Activated naive CD8-positive, alpha-beta T cell treated with anti-CD3 and anti-CD28 coated beads, Interleukin-2, amount 50 U/mL, for 24 hours (primary cell): ENCODE data around the gene DLGAP1.

Source experiments
- ATAC-seq: fragments of 150-1000 bp; cut with Tn5 transposase; one replicate; pipeline ENCODE4 v1.10.0; 2021
- DNase-seq: peaks from one replicate; pipeline ENCODE4 v3.0.0; 2021
- H3K27ac Mint-ChIP-seq: one replicate; pipeline ENCODE4 v1.8.0; 2021; ENCODE audit warnings: mild to moderate bottlenecking, mixed read lengths
- H3K27me3 Mint-ChIP-seq: one replicate; pipeline ENCODE4 v1.8.0; 2021; ENCODE audit warnings: mixed read lengths
- H3K36me3 Mint-ChIP-seq: one replicate; pipeline ENCODE4 v1.8.0; 2021; ENCODE audit warnings: low read depth, mixed read lengths
- H3K4me1 Mint-ChIP-seq: one replicate; pipeline ENCODE4 v1.8.0; 2021; ENCODE audit warnings: mixed read lengths
- H3K4me3 Mint-ChIP-seq: one replicate; pipeline ENCODE4 v1.8.0; 2021; ENCODE audit warnings: mild to moderate bottlenecking, moderate library complexity, mixed read lengths
- H3K9me3 Mint-ChIP-seq: one replicate; pipeline ENCODE4 v1.8.0; 2021; ENCODE audit warnings: mixed read lengths

DLGAP1 gene

DNA sequence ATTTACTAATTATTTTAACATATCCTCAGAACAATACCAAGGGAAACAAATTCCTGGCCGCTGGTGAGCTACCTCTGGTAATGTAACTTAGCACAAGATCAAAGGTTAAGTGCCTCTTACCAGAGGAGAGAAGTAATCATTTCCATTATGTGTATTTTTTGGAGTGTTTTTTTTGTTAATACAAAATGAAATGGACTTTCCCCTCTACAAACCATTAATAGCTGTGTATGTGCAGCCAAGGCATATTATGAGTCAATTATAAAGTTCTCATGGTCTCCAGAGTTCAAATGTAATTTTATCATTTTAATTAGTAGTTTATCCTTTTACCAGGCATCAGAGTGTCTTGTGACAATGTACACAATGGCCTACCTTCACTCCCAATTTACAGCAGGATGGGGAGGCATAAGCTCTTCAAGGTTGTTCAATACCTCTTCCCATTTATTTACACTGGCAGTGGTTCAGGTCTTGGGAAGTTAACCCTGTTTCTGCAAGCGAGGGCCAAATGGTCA lies 762.9 kb downstream of the DLGAP1 start:
- H3K9me3 Mint-ChIP-seq, result no peaks in the 10 kb centered on the region
- H3K4me1 Mint-ChIP-seq, result no peaks in the 10 kb centered on the region
- DNase-seq (no peak), ATAC-seq (no peak)
- H3K27ac Mint-ChIP-seq, result no peak overlapping the region
- no peaks in the 10 kb centered on the region for H3K36me3 Mint-ChIP-seq
- no peak overlapping the region for H3K4me3 Mint-ChIP-seq
- peaks cover 2% of the 10 kb centered on the region for H3K27me3 Mint-ChIP-seq

DNA sequence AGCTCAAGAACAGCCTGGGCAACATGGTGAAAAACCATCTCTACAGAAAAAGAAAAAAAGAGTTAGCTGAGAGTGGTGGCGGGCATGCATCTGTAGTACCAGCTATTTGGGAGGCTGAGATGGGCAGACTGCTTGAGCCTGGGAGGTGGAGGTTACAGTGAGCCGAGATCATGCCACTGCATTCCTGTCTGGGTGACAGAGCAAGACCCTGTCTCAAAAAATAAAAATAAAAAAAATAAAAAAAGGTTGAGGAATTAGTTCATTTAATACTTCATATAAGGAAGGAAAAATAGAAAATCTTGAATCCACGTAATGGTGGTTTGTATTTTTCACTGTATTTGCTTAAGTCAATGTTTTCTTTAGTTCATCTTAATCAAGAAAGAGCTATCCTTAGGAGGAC lies 763.4 kb downstream of the DLGAP1 start:
- Mint-ChIP-seq H3K27me3 (peaks cover 2% of the 10 kb centered on the region), H3K9me3 (no peaks in the 10 kb centered on the region), H3K4me3 (no peak overlapping the region), H3K36me3 (no peaks in the 10 kb centered on the region), H3K4me1 (no peaks in the 10 kb centered on the region), H3K27ac (no peak overlapping the region)
- no peak for DNase-seq
- ATAC-seq, result no peak

DNA sequence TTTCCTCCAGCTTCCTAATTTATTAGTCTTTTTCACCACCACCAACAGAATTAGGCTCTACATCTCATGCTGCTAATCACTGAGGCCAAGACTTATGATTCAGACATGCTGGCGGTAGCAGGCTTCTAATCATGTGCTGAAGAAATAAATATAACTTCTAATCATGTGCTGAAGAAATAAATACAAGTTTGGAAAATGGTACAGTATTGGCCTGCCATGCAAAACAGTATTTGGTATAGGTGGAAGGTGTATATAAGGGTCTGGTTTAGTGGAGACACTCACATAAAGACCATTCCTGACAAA lies 764.4 kb downstream of the DLGAP1 start:
- Mint-ChIP-seq H3K9me3 (no peaks in the 10 kb centered on the region), H3K4me1 (no peaks in the 10 kb centered on the region), H3K27ac (no peak overlapping the region), H3K4me3 (no peak overlapping the region), H3K27me3 (peaks cover 2% of the 10 kb centered on the region), H3K36me3 (no peaks in the 10 kb centered on the region)
- DNase-seq, result no peak
- no peak for ATAC-seq

DNA sequence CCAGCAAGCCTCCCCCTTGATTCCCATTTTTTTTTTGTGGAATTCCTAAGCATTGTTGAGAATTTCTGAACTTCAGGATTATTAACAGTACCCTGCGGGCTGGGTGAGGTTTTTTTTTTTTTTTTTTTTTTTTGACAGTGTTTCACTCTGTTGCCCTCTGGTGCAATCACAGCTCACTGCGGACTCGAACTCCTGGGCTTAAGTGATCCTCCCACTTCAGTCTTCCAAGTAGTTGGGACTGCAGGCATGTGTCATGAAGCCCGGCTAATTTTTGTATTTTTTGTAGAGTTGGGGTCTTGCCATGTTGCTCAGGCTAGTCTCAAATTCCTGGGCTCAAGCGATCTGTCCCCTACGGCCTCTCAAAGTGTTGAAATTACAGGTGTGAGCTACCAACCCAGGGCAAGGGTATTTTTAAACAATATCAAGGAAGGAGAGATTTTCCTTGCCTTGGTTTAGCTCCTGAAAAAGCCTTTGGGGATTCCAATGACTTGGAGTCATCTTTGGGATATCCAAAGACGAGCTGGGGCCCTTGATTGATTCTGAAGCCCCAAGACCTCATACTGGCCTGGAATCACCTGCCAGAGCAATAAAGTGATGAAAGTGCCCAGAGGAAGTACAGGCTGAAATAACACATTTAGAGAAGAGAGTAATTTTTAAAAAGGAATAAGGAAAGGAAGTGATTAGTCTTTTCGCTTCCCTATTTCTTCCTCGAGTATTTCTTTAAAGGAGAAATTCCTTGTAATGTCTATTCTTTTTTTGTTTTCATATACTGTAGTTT lies 764.9 kb downstream of the DLGAP1 start:
- H3K9me3 Mint-ChIP-seq, result no peaks in the 10 kb centered on the region
- no peak for DNase-seq
- no peaks in the 10 kb centered on the region for H3K4me1 Mint-ChIP-seq
- no peak overlapping the region for H3K4me3 Mint-ChIP-seq
- no peak for ATAC-seq
- H3K27me3 Mint-ChIP-seq, result peaks cover 2% of the 10 kb centered on the region
- no peaks in the 10 kb centered on the region for H3K36me3 Mint-ChIP-seq
- H3K27ac Mint-ChIP-seq, result no peak overlapping the region

DNA sequence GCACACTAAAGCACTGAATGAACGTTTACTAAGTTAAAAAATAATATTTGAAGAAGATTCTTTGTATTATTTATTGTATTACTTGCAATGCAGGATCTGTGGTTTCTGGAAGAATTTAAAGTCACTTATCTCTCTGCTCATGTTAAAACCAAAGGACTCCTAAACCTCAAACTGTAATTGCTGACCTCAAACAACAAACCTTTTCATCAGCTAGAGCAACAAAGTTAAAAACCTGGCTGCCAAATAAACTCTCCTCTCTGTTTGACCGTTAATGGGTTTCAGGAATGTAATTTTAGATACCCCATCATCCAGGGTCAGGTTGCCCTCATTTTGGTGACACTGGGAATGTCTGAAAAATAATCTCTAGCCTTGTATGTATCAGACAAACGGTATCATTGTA lies 766.0 kb downstream of the DLGAP1 start:
- H3K27ac Mint-ChIP-seq, result no peak overlapping the region
- no peak overlapping the region for H3K4me3 Mint-ChIP-seq
- DNase-seq (no peak), ATAC-seq (no peak)
- H3K9me3 Mint-ChIP-seq, result no peaks in the 10 kb centered on the region
- H3K27me3 Mint-ChIP-seq, result no peaks in the 10 kb centered on the region
- H3K4me1 Mint-ChIP-seq, result no peaks in the 10 kb centered on the region
- H3K36me3 Mint-ChIP-seq, result no peaks in the 10 kb centered on the region

DNA sequence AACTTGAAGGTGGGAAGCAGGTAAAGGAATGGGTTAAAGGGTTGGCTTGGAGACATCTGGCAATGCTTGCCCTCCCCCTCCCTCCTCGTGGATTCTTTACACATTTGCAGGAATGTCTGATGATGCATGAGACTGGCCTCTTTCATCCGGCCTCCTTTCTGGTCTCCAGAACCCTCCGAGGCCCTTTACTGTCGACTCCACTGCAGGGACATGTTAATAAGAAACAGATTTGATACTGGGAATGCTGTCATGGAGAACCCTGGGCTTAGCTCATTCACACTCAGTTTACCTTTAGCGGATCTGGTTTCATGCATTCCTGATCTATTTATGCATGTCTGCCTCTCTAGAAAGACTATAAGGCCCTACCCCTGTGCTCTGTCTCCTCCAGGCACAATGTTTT lies 766.4 kb downstream of the DLGAP1 start:
- ATAC-seq (no peak), DNase-seq (no peak)
- H3K9me3 Mint-ChIP-seq, result no peaks in the 10 kb centered on the region
- H3K4me1 Mint-ChIP-seq, result no peaks in the 10 kb centered on the region
- no peaks in the 10 kb centered on the region for H3K36me3 Mint-ChIP-seq
- no peak overlapping the region for H3K4me3 Mint-ChIP-seq
- no peak overlapping the region for H3K27ac Mint-ChIP-seq
- no peaks in the 10 kb centered on the region for H3K27me3 Mint-ChIP-seq

DNA sequence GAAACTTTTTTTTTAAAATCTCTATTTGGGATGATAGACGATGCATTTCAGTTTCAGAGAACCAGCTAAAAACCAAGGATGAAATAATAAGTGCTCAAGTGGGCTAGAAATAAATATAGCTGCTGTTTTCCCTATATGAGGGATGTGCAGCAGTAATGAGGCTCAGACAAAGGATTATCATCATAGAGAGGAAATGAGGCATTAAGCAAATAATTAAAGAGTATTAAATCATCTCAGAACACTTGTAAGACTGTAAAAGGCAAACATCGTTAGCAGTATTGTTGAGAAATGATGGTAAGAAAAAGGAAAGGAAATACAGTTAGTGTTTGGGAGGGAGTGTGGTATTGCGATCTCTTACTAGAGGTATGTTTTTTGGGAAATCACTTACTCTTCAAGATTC lies 771.6 kb downstream of the DLGAP1 start:
- peaks cover 6% of the 10 kb centered on the region for H3K9me3 Mint-ChIP-seq
- H3K36me3 Mint-ChIP-seq, result peaks cover 2% of the 10 kb centered on the region
- DNase-seq (no peak), ATAC-seq (no peak)
- no peak overlapping the region for H3K4me3 Mint-ChIP-seq
- H3K27me3 Mint-ChIP-seq, result peaks cover 2% of the 10 kb centered on the region
- H3K27ac Mint-ChIP-seq, result no peak overlapping the region
- no peaks in the 10 kb centered on the region for H3K4me1 Mint-ChIP-seq

DNA sequence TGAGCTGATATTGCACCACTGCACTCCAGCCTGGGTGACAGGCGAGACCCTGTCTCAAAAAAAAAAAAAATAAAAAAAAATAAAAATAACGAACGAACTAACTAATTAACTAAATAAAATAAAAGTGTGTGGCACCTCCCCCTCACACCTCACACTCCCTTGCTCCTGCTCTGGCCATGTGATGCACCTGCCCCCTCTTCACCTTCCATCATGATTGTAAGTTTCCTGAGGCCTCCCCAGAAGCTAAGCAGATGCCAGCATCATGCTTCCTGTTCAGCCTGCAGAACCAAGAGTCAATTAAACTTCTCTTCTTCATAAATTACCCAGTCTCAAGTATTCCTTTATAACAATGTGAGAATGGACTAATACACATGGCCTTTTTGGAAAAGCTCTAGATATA lies 773.0 kb downstream of the DLGAP1 start:
- no peak overlapping the region for H3K27ac Mint-ChIP-seq
- peaks cover 5% of the 10 kb centered on the region for H3K27me3 Mint-ChIP-seq
- no peak for ATAC-seq
- H3K4me3 Mint-ChIP-seq, result no peak overlapping the region
- peaks cover 2% of the 10 kb centered on the region for H3K36me3 Mint-ChIP-seq
- H3K9me3 Mint-ChIP-seq, result peaks cover 6% of the 10 kb centered on the region
- DNase-seq, result no peak
- H3K4me1 Mint-ChIP-seq, result no peaks in the 10 kb centered on the region

DNA sequence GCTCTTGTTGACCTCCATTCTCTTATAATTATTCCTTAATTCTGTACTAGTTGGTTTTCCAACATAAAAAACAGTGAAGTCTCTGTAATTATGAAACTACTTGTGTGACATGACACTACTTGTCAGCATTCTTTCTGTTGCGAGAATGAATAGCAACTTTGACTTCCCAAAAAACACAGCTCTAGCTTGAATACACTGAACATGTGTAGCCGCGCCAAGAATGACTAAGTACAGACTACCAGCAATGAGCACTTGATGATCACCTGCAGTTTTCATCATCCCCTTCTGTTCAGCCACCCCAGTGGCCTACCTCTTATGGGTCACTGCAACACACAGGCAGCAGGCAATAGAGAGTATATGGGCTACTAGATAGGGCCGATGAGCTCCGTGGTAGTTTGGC lies 775.9 kb downstream of the DLGAP1 start:
- H3K4me1 Mint-ChIP-seq, result no peaks in the 10 kb centered on the region
- no peak for DNase-seq
- H3K27ac Mint-ChIP-seq, result no peak overlapping the region
- H3K36me3 Mint-ChIP-seq, result peaks cover 2% of the 10 kb centered on the region
- H3K9me3 Mint-ChIP-seq, result peaks cover 6% of the 10 kb centered on the region
- peaks cover 10% of the 10 kb centered on the region for H3K27me3 Mint-ChIP-seq
- no peak for ATAC-seq
- no peak overlapping the region for H3K4me3 Mint-ChIP-seq

DNA sequence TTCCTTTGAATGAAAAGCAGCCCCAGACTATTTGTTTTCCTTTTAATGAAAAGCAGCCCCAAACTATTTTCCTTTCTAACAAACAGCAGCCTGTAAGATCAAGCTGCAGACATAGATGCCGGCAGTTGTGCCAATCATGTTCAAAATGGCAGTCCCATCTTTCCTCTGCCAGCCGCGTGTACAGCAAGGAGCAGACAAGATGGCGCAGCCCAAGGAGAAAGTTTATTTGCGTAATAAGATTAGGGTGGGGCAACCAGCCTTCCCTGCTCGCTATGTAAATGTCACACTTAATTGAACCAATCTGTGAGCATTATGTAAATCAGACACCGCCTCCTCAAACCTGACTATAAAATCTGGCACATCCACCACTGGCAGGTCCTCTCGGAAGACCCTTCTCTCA lies 779.1 kb downstream of the DLGAP1 start:
- no peaks in the 10 kb centered on the region for H3K36me3 Mint-ChIP-seq
- no peak overlapping the region for H3K4me3 Mint-ChIP-seq
- DNase-seq, result no peak
- no peaks in the 10 kb centered on the region for H3K9me3 Mint-ChIP-seq
- H3K27me3 Mint-ChIP-seq, result peaks cover 15% of the 10 kb centered on the region
- no peak overlapping the region for H3K27ac Mint-ChIP-seq
- H3K4me1 Mint-ChIP-seq, result no peaks in the 10 kb centered on the region
- no peak for ATAC-seq

DNA sequence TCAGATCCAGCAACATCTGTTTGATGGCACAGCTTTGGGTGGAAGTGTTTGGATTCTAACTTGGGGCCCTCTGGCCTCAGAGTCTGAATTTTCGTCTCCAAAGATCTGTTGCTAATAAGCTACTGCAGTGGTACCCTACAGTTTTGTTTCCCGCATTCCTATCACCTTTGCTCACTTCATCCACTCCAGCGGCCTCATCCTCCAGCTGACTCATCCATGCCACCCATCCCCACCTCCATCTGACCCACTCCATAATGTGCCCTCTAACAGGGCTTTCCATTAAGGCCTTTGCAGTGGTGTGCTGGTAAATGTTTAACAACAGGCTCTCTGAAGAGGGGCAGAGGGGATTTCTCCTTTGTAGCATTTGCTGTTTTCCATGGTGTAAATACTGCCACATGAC lies 779.7 kb downstream of the DLGAP1 start:
- Mint-ChIP-seq H3K27me3 (peaks cover 15% of the 10 kb centered on the region), H3K27ac (no peak overlapping the region), H3K36me3 (no peaks in the 10 kb centered on the region), H3K4me1 (no peaks in the 10 kb centered on the region), H3K4me3 (no peak overlapping the region), H3K9me3 (no peaks in the 10 kb centered on the region)
- DNase-seq (no peak), ATAC-seq (no peak)

DNA sequence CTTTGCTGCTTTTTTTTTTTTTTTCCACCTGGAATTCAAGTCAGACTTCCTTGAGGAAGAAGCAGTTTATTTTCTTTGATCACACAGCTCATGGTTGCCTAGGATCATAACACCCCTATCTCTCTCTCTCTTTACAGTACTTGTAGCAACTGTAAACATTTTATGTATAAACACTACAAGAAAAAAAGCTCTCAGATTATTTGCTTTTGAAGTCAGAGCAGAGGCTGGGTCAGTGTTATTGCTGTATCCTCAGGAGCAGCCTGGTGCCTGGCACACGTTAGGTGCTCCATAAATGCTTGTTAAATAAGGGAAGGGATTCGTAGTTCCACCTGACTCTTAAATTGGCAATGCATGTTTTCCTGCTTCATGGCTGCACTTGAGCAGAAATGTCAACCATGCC lies 783.9 kb downstream of the DLGAP1 start:
- peaks cover 7% of the 10 kb centered on the region for H3K27me3 Mint-ChIP-seq
- DNase-seq (no peak), ATAC-seq (no peak)
- H3K9me3 Mint-ChIP-seq, result no peaks in the 10 kb centered on the region
- H3K36me3 Mint-ChIP-seq, result no peaks in the 10 kb centered on the region
- no peak overlapping the region for H3K4me3 Mint-ChIP-seq
- H3K27ac Mint-ChIP-seq, result no peak overlapping the region
- peaks cover 1% of the 10 kb centered on the region for H3K4me1 Mint-ChIP-seq

DNA sequence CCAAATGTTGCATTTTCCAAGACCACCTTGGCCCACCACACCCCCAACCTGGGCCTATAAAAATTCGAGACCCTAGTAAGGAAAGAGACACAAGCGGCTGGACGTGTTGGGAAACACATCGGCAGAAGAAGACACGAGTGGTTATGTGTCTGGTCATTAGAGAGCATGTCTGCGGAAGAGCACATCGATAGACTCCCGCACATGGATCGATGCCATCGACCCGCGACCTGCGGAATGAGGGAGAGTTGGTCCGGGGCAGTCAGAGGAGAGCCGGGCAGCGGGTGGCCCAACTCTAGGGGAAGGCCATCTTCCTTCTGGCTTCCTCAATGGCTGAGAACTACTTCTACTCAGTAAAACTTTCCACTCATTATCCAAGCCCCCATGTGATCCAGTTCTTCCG lies 785.7 kb downstream of the DLGAP1 start:
- DNase-seq (no peak), ATAC-seq (no peak)
- peaks cover 18% of the 10 kb centered on the region for H3K4me1 Mint-ChIP-seq
- H3K9me3 Mint-ChIP-seq, result no peaks in the 10 kb centered on the region
- peaks cover 6% of the 10 kb centered on the region for H3K27me3 Mint-ChIP-seq
- no peaks in the 10 kb centered on the region for H3K36me3 Mint-ChIP-seq
- H3K27ac Mint-ChIP-seq, result no peak overlapping the region
- no peak overlapping the region for H3K4me3 Mint-ChIP-seq

DNA sequence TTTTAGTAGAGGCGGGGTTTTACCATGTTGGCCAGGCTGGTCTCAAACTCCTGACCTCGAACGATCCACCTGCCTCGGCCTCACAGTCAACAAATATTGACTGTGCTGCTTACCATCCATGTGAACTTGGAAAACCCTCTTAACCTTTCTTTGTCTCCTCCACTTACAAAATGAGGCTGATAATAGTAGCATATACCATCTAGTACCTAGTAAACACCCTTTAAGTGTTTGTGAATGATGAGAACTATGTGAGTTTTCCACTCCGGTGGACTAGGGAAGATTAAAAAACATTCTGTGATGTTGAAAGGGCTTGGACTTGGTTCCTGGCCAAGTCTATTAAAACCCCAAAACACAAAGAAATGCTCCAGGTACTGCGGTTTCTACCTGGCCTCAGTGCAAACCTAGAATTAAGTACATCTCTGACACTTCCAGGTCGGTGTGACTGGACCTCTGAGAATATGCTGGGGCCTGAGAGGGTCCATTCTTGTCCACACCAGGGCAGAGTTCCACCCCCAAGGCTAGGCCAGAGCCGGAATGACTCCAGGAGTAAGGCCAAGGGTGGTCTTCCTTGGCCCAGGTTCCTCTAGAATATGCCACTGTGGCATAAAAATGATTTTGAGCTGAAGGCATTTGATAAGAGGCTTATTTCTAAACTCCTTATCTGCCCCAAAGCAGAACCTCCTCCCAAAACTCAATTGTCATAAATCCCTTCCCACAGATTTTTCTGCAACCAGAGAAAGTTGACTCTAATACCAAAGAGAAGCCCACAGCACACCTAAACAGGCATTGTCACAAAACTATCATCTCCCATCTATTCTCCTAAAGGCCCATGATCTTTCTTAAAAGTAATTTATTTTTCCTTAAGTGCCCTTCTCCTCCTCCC lies 787.6 kb downstream of the DLGAP1 start:
- H3K9me3 Mint-ChIP-seq, result no peaks in the 10 kb centered on the region
- no peak overlapping the region for H3K4me3 Mint-ChIP-seq
- no peaks in the 10 kb centered on the region for H3K36me3 Mint-ChIP-seq
- DNase-seq, result no peak
- ATAC-seq, result no peak
- no peak overlapping the region for H3K27ac Mint-ChIP-seq
- H3K4me1 Mint-ChIP-seq, result peaks cover 20% of the 10 kb centered on the region
- H3K27me3 Mint-ChIP-seq, result no peaks in the 10 kb centered on the region

DNA sequence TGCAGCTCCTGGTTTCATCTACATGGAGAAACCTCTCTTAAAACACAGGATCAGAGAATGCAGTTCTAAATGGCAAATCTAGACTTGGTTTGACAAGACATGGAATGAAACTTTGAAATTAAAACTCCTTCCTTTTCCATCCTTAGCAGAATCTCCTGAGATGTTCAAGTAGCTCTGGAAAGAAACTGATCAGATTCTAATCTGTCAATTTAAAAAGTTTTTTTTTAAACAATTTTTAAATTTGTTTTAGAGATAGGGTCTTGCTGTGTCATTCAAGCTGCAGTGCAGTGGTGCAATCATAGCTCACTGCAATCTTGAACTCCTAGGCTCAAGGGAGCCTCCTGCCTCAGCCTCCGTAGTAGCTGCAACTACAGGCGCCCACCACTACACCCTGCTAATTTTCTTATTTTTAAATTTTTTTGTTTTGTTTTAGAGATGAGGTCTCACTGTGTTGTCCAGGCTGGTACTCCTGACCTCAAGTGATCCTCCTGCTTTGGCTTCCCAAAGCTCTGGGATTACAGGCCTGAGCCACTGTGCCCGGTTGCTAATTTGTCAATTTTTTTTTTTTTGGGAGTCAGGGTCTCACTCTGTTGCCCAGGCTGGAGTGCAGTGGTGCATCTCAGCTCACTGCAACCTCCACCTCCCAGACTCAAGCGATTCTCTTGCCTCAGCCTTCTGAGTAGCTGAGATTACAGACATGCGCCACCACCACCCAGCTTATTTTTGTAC lies 788.4 kb downstream of the DLGAP1 start:
- H3K9me3 Mint-ChIP-seq, result no peaks in the 10 kb centered on the region
- no peaks in the 10 kb centered on the region for H3K36me3 Mint-ChIP-seq
- no peaks in the 10 kb centered on the region for H3K27me3 Mint-ChIP-seq
- H3K27ac Mint-ChIP-seq, result no peak overlapping the region
- DNase-seq (no peak), ATAC-seq (no peak)
- H3K4me3 Mint-ChIP-seq, result no peak overlapping the region
- H3K4me1 Mint-ChIP-seq, result peaks cover 23% of the 10 kb centered on the region
